ENCODE data around the gene RITA1. TPM values are rescaled to one million over a fixed set of nuclear protein-coding genes. Genes with fewer than 3 reads are reported as not detected.

RITA1 gene
- total RNA-seq, 4 donors from 2014 or later: 14.7 to 21.7 (median 16.9) TPM

- Histone ChIP-seq H3K9me3 (no peaks in the 10 kb centered on the region), H3K27me3 (no peaks in the 10 kb centered on the region), H3K4me3 (no peak overlapping the region), H3K27ac (no peak overlapping the region), H3K36me3 (no peaks in the 10 kb centered on the region), H3K4me1 (peaks cover 14% of the 10 kb centered on the region)
- TF ChIP-seq CTCF (IDR thresholded peaks at IDR 0.05) (no peak), POLR2AphosphoS5 (IDR thresholded peaks at IDR 0.05) (no peak), POLR2A (IDR thresholded peaks at IDR 0.05) (no peak), EP300 (IDR thresholded peaks at IDR 0.05) (no peak)
- WGBS: 69% methylated on average over 1 of the region's 1 CpG
- no peak for DNase-seq (ENCODE audit: low spot score in 2 of 2)
Observed at GRCh38 chr12:113198296-113198695, 12.8 kb downstream of the RITA1 start.

GRCh38 chr12:113200021-113200797, 14.7 kb downstream of the RITA1 start:
- DNase-seq (ENCODE audit: low spot score in 2 of 2): no peak
- Histone ChIP-seq H3K4me3 (no peak overlapping the region), H3K4me1 (peaks cover 3% of the 10 kb centered on the region), H3K27me3 (no peaks in the 10 kb centered on the region), H3K27ac (no peak overlapping the region), H3K9me3 (no peaks in the 10 kb centered on the region), H3K36me3 (no peaks in the 10 kb centered on the region)
- WGBS: 90% methylated on average over 12 of the region's 12 CpGs
- no peak for TF ChIP-seq CTCF (IDR thresholded peaks at IDR 0.05)
- TF ChIP-seq POLR2A (IDR thresholded peaks at IDR 0.05): no peak
- no peak for TF ChIP-seq POLR2AphosphoS5 (IDR thresholded peaks at IDR 0.05)
- no peak for TF ChIP-seq EP300 (IDR thresholded peaks at IDR 0.05)

DNA sequence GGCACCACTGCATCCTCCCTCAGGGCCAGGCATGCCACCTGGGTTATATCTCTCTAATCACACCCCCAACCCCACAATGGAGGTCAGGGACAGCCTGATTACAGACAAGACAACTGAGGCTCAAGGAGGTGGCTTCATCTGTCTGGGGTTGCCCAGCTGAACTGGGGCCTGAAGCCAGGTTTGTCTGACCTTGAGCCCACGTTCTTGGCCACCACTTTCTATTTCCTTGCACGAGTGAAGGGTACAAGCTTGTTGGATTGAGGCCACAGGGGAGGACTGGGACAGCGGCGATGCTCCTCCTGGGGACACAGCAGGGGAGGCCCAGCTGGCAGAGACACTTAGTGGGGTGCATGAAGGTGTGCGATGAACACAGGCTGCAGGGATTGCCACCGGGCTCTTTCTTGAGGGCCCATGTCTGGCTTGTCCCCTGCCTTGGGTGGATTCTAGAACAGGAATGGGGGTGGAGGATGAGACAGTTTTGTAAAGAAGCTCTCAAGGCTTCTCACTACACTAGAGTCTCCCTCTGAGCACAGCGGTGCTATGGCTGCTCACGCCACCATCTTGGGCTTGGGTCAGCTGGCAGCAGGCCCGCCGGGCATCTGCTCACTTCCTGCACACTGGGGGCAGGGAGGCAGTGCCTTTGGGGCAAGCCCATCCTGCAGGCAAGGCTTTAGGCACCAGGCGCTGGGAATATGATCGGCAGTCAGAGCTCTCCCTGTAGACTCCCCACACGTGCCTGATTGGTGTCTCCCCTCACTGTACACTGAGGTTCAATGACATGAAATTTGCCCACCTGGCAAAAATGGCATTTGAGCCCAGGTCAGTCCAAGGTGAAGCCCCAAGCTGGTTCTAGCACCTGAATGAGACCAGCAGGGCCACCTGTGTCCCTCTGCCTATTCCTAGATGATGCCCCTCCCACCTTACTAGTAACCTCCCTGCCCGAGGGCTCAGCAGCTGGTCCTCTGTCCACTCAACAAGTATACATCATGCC, 16.0 kb downstream of the RITA1 start:
- Histone ChIP-seq H3K27me3 (no peaks in the 10 kb centered on the region), H3K9me3 (no peaks in the 10 kb centered on the region), H3K4me1 (peaks cover 3% of the 10 kb centered on the region), H3K36me3 (no peaks in the 10 kb centered on the region), H3K27ac (no peak overlapping the region), H3K4me3 (no peak overlapping the region)
- TF ChIP-seq POLR2AphosphoS5 (IDR thresholded peaks at IDR 0.05): no peak
- no peak for TF ChIP-seq CTCF (IDR thresholded peaks at IDR 0.05)
- no peak for TF ChIP-seq POLR2A (IDR thresholded peaks at IDR 0.05)
- no peak for TF ChIP-seq EP300 (IDR thresholded peaks at IDR 0.05)
- 94% methylated on average over 11 of the region's 14 CpGs for WGBS
- no peak for DNase-seq (ENCODE audit: low spot score in 2 of 2)

DNA sequence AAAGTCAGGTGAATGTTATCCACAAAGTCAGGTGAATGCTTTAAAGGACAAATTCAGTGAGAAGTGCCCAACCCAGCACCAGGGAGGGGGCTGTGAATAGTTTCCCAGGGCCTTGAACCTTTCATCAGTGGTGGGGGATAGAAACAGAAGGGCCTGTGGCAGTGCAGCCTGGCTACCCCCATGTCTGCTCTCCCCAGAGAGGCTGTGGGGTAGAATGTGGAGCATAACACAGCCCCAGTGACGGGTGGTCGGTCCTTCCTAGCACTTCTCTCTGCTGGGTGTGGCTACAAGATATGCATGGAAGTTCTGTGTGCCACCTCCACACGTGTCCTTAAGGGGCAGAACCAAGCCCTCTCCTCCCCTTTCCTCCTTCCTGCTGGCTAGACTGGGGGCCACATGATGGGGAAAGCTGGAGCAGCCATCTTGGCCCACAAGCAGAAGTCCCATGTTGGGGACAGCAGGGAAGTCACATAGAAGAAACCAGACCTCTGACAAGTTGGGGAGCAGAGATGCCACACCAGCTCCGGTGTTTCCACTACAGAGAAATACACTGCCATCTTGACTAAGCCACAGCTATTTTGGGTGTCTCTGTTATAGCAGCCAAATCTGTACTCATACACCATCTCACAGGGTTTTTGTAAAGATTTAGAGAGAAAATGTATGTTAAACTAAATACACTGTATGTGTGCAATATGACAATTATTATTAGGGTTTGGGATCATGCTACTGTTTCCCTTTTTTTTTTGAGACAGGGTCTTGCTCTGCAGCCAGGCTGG, 17.0 kb downstream of the RITA1 start:
- H3K4me1 ChIP-seq: no peaks in the 10 kb centered on the region
- WGBS: 90% methylated on average over 3 of the region's 4 CpGs
- no peak overlapping the region for H3K27ac ChIP-seq
- no peak for TF ChIP-seq CTCF (IDR thresholded peaks at IDR 0.05)
- TF ChIP-seq POLR2AphosphoS5 (IDR thresholded peaks at IDR 0.05): no peak
- TF ChIP-seq POLR2A (IDR thresholded peaks at IDR 0.05): no peak
- no peak for TF ChIP-seq EP300 (IDR thresholded peaks at IDR 0.05)
- H3K4me3 ChIP-seq: no peak overlapping the region
- no peaks in the 10 kb centered on the region for H3K36me3 ChIP-seq
- no peaks in the 10 kb centered on the region for H3K27me3 ChIP-seq
- no peak for DNase-seq (ENCODE audit: low spot score in 2 of 2)
- H3K9me3 ChIP-seq: no peaks in the 10 kb centered on the region

Measured in suprapubic skin (tissue), 4 donors.